ENCODE results near the gene KATNA1.
"Not testable (repeated sequence)": the region's sequence is repeated elsewhere in the genome, so short reads cannot be mapped to it uniquely, and the experiment has no call there.

The KATNA1 gene

DNA sequence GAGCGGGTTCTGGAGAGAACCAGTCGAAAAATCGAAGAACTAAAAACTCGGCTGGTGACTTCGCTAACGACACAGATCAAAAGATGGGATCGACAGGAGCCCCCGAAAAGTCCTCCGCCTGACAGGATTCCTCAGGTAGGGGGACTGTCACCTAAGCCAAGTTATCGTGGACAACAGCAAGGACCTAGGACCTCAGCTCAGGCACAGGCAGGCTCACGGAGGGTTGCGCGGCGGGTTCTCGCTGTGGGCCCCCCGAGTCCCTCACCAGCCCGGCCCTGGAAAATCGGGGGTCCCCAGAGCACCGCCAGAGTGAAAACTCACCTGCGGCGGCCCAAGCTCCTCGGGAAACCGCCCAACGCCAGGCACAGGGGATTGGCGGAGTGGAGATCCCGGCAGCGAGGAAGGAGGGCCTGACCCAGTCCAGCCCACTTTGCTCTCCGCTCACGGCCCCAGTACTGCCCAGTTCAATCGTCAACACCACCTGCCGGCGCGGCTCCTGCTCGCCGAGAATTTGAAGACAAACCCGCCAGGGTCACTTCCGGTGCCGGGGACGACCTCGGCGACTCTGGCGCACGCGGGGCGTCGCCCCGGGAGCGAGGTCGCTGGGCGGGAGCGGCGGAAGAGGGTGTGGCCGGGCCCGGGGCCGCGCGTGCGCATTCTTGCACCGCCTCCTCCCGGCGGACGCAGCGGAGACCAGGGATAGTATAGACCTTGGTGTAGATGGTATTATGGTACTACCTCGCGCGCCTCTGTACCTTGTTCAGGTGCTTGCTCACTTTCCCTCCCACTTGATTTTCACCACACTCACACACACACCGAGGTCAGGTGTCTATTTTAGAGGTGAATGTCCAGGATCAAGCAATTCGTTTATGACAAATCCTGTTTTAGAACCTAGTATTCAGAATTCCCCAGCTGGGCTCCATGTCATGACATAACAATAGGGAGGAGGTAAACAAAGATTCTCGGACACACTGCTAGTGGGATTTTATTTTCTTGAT lies at the start of gene KATNA1:
TSS of gene KATNA1 (minus strand) at position 567 of the 998 bp plus-strand sequence. CDS start 10,167 bp downstream, outside the sequence.
- DNase-seq, result peak; percentile 80

DNA sequence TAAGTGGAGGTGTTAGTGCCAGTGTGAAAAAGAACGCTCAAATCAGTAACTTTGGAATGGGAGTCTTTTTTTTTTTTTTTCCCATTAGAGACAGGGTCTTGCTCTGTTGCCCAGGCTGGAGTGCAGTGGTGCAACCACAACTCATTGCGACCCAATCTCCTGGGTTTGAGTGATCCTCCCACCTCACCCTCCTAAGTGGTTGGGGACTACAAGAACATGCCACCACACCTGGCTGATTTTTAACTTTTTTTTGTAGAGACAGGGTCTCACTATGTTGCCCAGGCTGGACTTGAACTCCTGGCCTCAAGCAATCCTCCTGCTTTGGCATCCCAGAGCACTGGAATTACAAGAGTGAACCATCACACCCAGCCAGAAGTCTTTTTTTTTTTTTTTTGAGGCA lies 49.7 kb upstream of the KATNA1 start:
- DNase-seq, result no peak

DNA sequence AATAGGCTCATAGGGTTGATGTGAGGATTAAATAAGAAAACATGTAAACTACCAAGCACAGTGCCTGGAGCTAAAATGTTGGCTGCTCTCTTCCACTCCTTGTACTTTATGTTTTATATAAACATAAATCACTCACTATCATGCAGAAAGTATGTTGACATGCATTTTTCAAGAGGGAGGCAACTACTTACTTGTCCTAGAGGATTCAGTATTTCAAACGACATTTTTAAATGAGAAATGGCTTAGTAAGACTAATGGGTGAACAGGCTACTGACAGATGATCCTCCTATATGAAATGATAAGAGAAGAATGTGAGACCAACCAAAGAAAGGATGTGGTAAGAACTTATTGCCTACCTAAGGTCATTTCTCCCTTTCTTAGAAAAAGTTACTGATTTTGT lies 48.4 kb upstream of the KATNA1 start:
- peak; percentile 59 for DNase-seq

DNA sequence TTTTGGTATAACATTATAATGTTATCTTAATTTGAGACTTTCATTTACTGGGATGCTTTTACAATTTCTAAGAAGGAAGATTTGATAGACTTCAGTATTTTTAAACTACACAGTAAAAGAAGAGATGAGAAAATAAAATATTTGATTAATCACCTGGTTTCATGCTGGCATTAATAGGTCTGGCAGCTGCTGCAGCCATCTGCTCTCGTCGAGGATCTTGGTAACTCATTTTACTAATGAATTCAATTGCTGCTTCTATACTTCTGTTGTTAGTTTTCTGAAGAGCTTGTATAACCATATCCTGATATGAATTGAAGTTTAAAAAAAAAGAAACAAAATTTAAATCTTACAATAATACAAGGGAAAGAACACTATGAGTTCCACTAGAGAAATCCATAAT lies 46.4 kb upstream of the KATNA1 start:
- no peak for DNase-seq

DNA sequence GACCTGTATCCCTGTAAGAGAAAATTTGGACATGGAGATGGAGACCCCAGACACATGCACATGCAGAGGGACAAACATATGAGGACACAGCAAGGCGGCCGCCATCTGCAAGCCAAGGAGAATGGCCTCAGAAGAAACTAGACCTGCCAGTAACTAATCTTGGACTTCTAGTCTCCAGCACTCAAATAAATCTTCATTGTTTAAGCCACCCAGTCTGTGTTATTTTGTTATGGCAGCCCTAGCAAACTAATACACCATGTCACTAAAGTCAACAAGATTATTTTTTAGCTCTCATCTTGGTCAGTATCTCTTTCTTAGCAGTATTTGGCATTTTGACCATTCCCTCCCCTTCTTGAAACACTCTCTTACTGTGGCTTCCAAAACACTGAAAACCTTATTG lies 42.7 kb upstream of the KATNA1 start:
- DNase-seq, result no peak

DNA sequence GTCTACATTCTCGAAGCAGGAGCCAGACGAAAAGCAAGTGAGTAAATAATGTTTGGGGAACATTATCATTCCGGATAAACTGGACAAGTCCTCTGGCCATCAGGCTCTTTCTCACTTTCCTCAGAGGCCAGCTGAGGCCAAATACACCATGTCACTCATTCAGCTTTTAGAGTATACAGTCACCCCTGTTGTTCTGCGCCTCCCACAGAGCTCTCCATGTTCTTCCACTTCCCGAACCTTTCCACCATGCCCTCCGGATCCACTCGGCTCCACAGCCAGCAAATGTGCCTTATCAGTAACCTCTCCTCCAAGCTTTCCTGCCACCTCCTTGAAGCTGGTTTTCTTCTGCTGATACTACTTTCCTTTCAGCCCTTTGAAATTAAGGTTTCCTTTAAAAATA lies 37.7 kb upstream of the KATNA1 start:
- DNase-seq, result no peak

DNA sequence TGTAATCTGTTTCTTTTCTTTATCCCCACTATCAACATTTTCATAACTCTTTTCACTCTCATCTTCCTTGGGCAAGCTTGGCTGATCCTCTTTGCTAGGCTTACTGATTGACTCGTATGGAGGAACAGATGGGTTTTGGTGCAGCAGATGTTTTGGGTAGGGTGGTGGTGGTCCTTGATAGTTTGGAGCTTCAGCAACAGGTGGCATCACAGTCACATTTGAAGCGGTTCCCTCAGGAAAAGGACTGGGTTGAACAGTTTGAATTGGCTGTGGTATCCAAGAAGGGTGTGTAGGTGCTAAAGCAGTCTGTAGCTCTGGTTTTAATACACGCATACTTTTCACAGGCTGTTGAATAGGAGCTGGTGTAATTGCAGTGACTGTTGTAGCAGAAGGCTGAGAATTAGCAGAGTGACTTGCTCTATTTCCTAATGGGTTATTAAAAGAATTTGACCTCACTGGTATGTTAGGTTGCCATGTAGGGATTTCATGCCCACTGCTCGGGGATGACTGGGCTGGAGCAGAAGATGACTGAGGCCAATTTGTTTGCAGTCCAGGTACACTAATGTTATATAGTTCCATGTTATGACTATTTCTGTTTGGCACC lies 34.8 kb upstream of the KATNA1 start:
- DNase-seq, result no peak

DNA sequence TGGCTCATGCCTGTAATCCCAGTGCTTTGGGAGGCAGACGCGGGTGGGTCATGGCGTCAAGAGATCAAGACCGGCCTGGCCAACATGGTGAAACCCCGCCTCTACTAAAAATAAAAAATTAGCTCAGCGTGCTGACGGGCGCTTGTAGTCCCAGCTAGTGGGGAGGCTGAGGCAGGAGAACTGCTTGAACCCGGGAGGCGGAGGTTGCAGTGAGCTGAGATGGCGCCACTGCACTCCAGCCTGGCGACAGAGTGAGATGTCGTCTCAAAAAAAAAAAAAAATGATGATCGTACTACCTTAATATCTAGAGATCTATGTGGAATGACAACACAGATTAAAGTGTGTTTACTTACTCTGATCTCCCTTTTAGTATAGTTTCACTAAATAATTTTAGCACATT lies 33.3 kb upstream of the KATNA1 start:
- DNase-seq, result not testable (repeated sequence)

DNA sequence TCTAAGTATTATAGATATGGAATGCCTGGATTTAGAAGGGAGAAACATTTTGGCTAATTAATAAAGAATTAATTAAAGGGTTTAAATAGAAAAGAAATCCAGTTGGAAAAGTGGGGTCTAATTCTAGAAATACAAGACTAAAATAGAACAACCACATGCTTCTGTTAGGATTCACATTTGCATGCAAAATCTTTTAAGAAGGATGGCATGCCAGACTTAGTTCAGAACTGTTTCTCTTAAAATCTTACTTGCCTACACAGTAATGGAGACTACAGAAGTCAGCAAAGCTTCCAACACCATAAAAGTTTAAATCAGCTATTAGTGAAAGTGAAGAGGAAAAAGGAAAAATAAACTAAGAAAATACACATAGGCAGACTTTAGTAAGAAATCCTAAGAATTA lies 32.7 kb upstream of the KATNA1 start:
- no peak for DNase-seq

DNA sequence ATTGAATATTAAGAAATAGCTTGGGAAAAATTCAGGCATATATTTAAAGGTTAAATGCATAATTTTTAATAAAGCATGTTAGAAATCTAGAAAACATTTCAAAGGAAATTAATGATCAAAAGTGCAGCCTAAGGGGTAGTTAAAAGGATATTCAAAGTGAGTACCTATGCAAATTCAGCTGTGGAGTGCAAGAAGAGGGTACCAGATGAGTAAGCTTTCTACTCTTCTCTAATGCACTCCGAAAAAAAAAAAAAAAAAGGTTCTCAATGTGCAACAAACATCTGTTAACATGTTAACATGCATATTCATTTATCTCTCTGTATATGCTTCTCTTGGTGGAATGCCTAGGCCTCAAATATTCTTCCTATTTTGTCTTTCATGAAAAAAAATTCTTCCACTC lies 32.0 kb upstream of the KATNA1 start:
- DNase-seq, result no peak

DNA sequence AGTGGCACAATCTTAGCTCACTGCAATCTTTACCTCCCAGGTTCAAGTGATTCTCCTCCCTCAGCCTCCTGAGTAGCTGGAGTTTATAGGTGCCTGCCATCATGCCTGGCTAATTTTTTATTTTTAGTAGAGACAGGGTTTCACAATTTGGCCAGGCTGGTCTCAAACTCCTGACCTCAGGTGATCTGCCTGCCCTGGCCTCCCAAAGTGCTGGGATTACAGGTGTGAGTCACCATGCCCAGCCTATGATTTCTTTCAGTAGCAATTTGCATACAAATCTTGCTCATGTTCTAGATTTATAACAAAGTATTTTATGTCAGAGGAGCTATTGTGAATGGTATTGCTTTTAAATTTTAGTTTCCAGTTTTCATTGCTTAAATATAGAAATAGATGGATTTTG lies 23.8 kb upstream of the KATNA1 start:
- not testable (repeated sequence) for DNase-seq

DNA sequence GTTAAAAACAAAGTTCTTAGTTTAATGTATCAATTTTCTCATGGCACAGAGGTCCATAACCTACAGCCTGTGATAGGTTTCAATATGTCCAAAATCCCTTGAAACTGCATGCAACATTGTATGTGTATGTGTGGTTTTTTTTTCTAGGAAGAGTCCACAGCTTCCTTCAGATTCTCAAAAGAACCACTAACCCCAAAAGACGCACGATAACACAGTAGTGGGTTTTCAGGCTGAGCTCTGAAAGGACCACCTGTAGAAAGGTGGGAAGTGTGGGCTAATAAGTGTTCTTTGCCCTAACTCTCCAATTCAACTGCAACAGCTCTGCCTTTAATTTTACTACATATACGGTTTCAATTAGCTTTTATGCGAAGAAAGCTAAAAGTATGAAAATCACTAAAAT lies 11.5 kb upstream of the KATNA1 start:
- no peak for DNase-seq

DNA sequence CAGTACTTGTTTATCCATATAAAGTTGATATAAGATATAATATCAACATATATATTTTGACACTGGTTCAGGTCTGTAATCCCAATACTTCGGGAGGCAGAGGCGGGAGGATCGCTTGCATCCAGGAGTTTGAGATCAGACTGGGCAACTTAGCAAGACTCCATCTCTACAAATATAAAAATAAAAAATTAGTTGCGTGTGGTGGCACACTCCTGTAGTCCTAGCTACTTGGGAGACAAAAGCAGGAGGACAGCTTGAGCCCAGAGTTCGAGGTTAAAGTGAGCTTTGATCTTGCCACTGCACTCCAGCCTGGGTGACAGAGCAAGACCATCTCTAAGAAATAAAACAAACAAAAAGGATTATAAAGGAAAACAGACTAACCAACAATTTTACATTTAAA lies 8.9 kb upstream of the KATNA1 start:
- no peak for DNase-seq

DNA sequence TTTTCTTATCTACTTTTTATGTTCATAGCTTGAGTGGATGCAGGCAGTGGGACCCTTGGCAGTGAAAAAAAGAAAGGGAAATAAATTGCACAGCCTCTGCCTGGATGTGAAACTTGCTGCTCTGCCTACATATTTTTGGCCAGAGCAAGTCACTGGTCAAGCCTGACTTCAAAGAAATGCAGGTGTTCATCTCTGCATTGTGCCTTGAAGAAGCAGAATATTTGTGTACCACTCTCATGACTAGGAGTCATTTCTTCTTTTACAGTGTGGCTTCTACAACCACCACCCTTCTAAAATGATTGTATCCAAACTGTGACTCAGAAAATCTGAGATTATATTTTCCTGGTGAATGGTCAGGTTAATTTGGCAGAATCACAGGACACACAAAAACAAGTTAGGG lies 2.5 kb upstream of the KATNA1 start:
- no peak for DNase-seq

DNA sequence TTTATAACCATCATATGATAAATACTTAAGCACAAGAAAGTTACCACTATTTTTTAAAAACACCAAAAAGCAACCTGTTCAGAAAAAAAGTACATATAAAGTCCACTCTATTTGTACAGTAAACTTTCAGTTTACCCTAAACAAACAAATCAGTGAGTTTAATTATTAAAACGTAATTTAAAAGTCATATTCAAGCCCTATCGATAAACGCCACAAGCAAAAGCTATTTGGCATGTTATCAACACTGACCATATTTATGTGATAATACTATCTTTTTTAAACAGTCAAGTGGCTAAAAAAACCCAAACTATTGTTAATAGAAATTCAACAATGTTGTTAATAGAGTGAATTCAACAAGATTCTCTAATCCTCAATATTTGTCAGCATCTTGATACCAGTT lies 1.9 kb downstream of the KATNA1 start:
- DNase-seq, result no peak

DNA sequence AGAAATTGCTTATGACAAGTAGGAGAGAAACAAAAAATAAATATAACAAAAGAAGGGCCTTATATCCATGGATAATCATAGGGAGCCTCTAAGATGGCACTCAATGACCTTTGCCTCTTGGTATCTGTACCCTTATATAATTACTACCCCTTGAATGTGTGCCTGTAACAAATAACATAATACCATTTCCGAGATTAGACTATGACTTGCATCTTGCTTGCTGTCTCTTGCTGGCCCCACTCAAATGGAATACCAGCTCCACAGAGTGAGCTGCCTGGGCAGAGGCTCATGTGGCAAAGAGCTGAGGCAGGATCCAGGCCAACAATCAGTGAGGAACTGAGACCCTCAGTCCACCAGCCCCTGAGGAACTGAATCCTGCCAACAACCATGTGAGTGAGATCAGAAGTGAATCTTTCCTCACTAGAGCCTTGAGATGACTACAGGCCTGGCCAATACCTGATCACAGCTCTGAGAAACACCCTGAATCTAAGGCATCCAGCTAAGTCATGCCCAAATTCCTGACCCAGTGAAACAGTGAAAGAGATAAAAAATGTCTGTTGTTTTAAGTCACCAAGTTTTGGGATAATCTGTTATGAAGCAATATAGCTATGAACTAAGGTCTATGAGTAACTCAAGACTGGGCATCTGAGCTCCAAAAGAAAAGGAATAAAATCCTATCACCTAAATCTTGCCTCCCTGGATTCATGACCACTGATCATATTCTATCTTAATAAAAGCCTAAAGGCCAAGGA lies 5.5 kb downstream of the KATNA1 start:
- DNase-seq, result peak; percentile 14

DNA sequence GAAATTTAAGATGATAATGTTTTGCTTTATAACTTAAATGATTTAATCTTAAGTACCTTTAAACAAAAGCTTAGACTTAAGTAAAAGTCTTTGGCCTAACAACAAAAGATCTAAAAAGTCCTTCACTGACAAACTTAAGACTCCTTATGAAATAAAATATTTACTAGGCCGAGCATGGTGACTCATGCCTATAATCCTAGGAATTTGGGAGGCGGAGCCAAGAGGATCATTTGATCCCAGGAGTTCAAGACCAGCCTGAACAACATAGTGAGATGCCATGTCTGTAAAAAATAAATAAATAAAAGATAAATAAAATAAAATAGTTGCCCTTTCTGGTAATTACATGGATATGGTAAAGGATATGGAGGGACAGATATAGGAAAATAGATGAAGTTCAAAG lies 12.4 kb downstream of the KATNA1 start:
- DNase-seq, result peak; percentile 63

DNA sequence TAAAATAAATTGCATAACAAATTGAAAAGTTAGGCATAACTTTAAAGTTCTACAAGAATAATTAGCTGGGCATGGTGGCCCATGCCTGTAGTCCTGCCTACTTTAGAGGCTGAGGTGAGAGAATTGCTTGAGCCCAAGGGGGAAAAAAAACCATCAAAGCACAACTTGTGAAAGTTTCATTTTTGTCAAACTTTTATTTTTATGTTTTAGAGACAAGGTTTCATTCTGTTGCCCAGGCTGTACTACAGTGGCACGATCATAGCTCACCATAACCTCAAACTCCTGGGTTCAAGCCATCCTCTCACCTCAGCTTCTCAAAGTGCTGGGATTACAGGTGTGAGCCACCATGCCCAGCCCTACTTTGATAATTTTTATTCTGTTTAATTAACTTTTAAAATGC lies 14.2 kb downstream of the KATNA1 start:
- DNase-seq, result no peak

DNA sequence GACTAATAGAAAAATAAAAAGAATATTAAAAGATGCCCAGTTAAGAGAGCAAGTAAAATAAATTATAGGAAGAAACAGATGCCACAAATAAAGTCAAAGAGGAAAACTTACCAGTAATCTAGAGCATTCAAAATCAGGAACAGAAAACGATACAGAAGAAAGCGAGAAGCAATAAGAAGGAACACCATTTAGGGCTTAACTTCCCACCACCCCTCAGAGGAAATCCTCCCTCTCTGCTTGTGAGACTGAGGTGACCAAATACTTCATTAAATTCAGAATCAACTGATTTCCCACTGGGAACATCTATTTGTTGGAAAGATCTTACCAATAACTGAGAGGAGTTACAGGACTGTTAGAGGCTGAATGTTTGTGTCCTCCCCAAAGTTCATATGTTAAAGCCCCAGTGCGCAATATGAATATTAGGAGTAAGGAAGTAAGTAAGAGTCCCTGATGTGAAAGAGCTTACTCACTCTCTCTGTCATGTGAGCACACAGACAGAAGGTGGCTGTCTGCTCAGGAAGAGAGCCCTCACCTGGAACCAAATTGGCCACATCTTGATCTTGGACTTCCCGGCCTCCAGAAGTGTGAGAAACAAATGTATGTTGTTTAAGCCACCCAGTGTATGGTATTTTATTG lies 19.5 kb downstream of the KATNA1 start:
- DNase-seq, result no peak

DNA sequence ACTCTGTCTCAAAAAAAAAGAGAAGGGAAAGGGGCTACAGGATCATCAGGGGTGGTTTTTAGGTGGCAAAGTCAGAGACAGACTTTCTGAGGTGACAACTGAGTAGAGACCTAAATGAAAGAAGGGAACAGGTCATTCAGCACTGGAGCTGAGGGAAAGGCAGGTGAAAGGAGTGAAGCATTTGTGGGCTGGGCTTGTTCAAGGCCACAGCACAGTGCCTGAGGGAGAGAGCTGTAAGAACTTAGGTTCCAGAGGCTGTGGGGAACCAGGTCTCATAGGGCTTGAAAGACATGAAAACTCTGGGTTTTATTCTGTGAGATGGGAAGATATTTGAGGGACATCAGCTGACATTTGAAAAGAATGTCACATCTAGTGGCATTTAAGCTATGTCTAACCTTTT lies 20.8 kb downstream of the KATNA1 start:
- no peak for DNase-seq

DNA sequence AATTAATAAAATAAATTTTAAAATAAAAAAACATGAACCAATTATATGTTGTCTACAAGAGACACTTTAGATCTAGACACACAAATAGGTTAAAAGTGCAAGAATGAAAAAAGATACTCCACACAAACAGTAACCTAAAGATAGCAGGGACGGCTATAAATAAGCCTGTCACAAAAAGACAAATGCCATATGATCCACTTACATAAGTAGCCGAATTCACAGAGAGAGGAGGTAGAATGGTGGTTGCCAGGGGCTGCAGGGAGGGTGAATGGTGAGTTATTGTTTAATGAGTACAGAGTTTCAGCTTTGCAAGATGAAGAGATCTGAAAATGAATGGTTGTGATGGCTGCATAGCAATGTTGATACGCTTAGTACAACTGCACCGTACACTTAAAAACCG lies 32.7 kb downstream of the KATNA1 start:
- DNase-seq, result no peak

DNA sequence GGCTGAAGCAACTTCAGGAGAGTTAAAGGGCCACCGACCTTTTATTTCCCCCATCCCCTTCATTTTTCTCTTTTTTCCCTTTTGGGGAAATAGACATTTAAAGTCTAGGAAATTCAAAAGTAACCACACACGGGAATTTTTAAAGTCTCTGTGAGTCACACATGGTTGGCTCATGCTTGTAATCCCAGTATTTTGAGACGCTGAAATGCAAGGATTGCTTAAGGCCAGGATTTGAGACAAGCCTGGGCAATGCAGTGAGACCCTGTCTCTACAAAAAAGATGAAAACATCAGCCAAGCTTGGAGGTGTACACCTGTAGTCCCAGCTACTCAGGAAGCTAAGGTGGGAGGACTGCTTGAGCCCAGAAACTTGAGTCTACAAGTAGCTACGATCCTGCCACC lies 34.2 kb downstream of the KATNA1 start:
- peak; percentile 20 for DNase-seq

DNA sequence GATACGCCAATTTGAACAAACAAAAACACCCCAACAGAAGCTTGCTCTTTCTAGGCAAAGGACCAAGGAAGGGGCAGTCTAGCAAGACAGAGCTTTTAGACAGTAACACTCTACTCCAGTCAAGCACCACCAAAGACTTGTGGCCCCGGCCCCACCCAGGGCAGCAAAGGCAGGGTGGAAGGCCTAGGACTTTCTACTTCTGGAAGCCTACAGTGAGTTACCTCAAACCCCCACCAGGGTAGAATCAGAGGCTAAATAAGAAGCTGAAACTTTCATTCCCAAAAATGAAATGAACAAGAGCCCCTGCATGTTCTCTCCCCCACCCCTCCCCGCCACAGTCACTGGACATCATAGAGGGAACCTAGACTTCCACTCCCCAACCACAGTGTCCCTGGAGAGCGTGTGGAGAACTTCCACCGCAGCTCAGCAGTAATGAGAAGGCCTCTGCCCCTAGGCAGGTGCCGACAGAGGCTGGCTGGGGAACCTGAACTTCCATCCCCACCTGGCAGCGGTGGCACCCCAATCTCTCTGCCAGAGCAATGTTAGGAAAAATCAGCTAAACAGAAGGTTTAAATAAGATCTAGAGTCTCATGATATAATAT lies 40.0 kb downstream of the KATNA1 start:
- DNase-seq, result no peak
